GM10266 (cell line): ENCODE measurements around the gene NME8.

Source experiments
- DNase-seq: peaks from one replicate; pipeline ENCODE4 v3.0.0; 2012; ENCODE audit errors: extremely low spot score
- TF ChIP-seq, protein P1 (sequence below): IDR thresholded peaks from 2 replicates; pipeline ENCODE4 v1.5.1; 2012; ENCODE audit warnings: mild to moderate bottlenecking, low read depth; ENCODE audit not compliant: control insufficient read depth, insufficient read depth; ENCODE audit errors: missing control alignments

NME8 gene

DNA sequence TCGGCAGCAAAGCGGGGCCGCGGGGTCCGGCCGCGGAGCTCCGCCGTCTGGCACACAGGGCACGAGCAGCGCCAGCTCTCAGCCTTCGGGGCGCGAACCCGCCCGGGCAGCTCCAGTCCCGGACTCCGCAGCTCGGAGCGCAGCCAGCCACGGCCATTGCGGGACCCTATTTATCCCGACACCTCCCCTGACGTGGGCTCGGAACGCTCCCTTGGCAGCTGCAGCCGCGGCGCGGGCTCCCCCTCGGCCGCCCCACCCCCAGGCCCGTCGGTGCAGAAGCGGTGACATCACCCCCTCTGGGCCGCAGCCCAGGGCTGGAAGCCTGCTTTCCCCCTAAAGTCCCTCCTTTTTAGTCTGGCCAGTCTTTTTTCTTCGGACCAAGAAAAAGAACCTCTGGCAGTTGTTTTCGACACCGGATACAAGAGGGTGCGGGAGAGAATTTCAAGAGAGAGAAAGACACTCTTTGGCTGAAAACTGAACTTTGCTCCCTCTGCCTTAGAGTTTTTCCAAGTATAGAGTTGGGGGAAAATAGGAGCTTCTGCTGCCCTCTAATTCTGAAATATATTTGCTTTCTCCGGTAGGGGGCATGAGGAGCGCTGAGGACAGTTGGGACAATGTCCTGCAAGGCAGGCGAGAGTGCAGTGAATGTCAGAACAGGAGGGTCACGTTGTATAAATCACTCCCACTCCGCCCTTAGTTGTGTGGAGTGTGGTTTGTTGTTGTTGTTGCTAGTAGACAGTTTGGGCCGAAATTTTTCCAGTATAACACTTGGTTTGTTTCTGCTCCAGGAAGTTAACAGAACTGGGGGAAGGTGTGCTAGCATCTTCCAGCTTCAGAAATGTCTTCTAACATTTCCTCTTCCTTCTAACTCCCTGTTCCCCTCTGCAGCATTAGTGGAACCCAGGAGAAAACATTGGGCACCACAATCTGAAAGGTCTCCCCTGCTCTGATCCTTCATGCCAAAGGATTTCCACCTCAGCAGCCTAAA, 68.6 kb downstream of the NME8 start, which contains the start of gene SFRP4:
Gene SFRP4 (minus strand): TSS at position 145 of the 988 bp plus-strand sequence. CDS start 280 bp downstream, outside the sequence.
- TF ChIP-seq, protein P1, sequence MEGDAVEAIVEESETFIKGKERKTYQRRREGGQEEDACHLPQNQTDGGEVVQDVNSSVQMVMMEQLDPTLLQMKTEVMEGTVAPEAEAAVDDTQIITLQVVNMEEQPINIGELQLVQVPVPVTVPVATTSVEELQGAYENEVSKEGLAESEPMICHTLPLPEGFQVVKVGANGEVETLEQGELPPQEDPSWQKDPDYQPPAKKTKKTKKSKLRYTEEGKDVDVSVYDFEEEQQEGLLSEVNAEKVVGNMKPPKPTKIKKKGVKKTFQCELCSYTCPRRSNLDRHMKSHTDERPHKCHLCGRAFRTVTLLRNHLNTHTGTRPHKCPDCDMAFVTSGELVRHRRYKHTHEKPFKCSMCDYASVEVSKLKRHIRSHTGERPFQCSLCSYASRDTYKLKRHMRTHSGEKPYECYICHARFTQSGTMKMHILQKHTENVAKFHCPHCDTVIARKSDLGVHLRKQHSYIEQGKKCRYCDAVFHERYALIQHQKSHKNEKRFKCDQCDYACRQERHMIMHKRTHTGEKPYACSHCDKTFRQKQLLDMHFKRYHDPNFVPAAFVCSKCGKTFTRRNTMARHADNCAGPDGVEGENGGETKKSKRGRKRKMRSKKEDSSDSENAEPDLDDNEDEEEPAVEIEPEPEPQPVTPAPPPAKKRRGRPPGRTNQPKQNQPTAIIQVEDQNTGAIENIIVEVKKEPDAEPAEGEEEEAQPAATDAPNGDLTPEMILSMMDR = peak; percentile 68
- DNase-seq = peak; percentile 68

DNA sequence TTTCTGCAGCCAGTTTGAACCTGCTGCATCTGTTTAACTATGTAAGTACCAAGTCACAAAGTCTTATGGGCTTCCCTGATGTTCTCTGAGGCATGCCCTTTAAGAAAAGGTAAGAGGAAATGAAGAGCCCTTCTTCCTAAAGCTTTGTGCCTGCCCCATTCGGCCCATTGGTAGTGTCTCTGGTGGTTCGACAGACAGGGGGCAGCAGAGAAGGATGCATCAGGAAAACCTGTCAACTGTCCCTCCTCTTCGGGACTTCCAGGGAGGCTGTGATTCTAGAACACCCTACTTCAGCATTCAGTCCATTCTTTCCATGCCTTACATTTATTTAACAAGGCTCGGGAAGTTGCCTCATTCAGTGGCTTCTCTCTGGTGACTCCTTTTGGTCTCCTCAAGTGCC, 70.1 kb downstream of the NME8 start:
- TF ChIP-seq, protein P1 = peak; percentile 36
- DNase-seq = no peak

DNA sequence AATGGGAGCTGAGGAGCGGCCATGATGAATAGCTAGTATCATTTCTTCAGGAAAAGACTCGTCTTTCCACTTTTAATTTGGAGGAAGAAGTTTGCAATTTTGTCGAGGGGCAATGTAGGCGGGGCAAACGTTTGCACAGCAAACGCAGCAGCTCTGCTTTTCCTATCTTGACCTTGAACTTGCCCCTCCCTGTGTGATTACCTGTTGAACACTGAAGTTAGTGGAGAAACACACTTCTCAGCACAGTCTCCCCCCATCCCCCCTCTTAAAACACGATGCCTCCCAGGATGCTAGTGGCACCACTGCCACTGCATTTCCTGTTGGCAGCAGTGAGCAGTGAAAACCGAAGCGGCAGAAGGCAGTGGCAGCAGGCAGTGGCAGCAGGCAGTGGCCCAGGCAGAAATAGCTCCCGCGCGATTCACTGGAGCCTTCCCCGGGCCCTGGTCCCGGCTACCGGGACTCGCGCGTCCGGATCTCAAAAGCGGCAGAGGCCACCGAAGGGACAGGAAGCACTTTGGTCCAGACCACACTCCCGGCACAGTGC, 72.0 kb downstream of the NME8 start, which contains the start of gene EPDR1:
Gene EPDR1 (plus strand): TSS at position 336 of the 544 bp plus-strand sequence. CDS start 300 bp downstream, outside the sequence.
- TF ChIP-seq, protein P1 = peak; percentile 37
- DNase-seq = no peak

DNA sequence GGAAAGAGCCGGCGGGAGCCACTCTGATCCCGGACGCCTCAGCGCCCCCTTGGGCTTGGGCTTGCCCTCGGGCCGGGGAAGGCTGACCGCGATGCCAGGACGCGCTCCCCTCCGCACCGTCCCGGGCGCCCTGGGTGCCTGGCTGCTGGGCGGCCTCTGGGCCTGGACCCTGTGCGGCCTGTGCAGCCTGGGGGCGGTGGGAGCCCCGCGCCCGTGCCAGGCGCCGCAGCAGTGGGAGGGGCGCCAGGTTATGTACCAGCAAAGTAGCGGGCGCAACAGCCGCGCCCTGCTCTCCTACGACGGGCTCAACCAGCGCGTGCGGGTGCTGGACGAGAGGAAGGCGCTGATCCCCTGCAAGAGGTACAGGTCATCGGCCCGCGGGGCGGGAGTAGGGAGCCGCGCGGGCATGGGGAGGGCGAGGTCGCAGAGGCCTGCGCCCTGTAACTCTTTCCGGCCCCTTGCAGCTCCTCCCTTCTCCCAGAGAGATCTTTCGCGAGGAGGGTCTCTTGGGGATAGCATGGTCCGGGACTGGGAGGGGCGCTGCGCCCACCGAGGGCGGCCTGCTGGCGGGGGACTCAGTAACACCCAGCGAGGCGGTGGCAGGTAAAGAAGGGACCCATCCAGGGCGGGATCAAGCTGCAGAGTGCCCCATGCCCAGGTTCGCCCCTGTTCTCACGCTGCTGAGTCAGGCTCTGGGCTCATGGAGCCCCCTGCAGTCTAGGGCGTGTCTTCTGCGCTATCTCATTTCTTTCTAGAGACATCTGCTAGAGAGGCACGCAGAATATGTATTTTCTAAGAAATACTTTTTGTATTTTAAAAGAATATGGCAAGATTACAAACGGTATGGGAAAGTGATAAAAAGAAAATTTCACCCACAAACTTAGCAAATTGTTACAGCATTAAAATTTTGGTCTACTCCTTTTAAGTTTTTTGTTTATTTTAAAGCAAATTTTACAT, 72.7 kb downstream of the NME8 start:
- DNase-seq = no peak
- TF ChIP-seq, protein P1 = peak; percentile 43

DNA sequence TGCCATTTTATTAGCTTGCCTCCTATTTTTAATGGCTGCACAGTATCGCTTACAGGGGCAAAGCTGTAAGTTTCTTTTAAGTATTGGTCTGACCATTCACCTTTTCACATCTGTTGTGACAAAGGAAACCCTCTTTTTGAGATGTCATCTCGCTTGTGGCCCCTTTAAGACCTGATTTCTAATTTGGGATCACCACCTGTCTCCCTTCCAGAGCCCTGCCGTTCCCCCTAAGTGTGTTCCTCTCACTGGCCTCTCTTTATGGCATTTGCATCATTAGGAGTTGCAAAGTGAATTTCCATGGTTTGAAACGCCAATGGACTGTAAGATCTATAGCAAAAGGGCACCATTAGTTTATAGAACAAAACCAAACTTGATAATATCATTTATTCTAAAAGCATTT, 73.5 kb downstream of the NME8 start:
- no peak for DNase-seq
- TF ChIP-seq, protein P1 = no peak

DNA sequence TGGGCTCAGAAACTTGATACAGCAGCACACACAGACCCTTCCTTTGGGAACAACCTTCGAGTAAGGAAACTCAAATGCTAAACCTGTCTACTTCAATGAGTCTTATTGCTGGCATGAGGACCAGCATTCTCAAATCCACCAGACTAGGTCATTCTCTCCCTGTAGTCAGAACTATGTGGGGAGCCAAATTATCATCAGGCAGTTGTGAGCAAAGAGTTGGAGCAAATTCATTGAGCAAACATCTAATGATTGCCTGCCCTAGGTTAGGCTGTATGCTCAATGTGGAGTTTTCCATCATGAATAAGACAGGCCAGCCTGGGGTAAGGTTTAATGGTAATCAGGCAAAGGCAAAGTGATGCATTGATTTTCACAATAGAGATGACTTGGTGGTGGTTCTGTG, 75.6 kb downstream of the NME8 start:
- no peak for DNase-seq
- TF ChIP-seq, protein P1 = no peak
